Fibroblast of lung (primary cell): ENCODE results near the gene C17orf107.

ENCODE experiments used
- CTCF ChIP-seq, 2 donors: IDR thresholded peaks in 1 of 2; conservative IDR thresholded peaks in 1 of 2; 1 replicate in 1 of 2; 2 replicates in 1 of 2; pipeline ENCODE4 v1.5.1; 2011 to 2012; ENCODE audit warnings: low read length in 2 of 2, control low read depth in 1 of 2, inconsistent platforms in 1 of 2, low read depth in 1 of 2, mild to moderate bottlenecking in 1 of 2
- EZH2 ChIP-seq: IDR thresholded peaks from 2 replicates; pipeline ENCODE4 v1.5.1; 2012; ENCODE audit warnings: low read length, control low read depth, mild to moderate bottlenecking; ENCODE audit errors: missing control alignments

GRCh38 chr17:4877089-4877488 lies 22.2 kb upstream of the C17orf107 start:
- TF ChIP-seq CTCF (conservative IDR thresholded peaks at IDR 0.05 in 1 of 2, IDR thresholded peaks at IDR 0.05 in 1 of 2; ENCODE audit: low read depth in 1 of 2, low read length in 2 of 2): no peak
- no peak for TF ChIP-seq EZH2
